ENCODE data around the gene SSTR3. TPM values are rescaled to one million over a fixed set of nuclear protein-coding genes. Genes with fewer than 3 reads are reported as not detected.

The SSTR3 gene
- total and polyA plus RNA-seq, 9 donors = 1.6 to 9.2 (median 4.9) TPM

DNA sequence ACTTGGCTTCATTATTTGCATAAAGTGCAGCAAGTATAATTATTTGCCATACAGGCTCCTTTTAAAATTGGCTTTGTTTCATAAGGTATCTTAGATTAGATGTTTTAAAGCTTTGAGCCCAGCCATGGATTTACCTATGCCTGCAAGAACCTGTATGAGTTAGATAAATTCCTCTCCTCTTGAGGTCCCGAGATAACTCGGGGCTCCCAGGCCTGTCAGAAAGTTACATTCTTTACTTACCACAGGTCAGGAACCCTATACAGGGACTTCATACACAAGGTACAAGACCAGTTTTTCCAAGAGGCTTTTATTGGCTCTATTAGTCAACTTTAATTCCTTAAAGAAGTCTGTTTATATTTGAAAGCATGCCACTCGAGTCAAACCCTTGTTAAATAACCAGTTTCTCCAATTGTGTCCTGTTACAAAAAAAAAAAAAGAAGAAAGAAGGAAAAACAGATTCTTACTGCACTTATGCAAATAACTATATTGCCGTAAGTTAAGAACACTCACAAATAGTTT lies 22.0 kb downstream of the SSTR3 start:
- WGBS, 3 donors = 57 to 77% (median 58%) methylated on average over 4 of the region's 4 CpGs
- no peaks in the 10 kb centered on the region for H3K27me3 ChIP-seq
- intact Hi-C loops (cut with DNase I) = no loop called here
- H3K9me3 ChIP-seq = no peaks in the 10 kb centered on the region
- no peak for TF ChIP-seq EP300 (IDR thresholded peaks at IDR 0.05)
- TF ChIP-seq, protein P1, sequence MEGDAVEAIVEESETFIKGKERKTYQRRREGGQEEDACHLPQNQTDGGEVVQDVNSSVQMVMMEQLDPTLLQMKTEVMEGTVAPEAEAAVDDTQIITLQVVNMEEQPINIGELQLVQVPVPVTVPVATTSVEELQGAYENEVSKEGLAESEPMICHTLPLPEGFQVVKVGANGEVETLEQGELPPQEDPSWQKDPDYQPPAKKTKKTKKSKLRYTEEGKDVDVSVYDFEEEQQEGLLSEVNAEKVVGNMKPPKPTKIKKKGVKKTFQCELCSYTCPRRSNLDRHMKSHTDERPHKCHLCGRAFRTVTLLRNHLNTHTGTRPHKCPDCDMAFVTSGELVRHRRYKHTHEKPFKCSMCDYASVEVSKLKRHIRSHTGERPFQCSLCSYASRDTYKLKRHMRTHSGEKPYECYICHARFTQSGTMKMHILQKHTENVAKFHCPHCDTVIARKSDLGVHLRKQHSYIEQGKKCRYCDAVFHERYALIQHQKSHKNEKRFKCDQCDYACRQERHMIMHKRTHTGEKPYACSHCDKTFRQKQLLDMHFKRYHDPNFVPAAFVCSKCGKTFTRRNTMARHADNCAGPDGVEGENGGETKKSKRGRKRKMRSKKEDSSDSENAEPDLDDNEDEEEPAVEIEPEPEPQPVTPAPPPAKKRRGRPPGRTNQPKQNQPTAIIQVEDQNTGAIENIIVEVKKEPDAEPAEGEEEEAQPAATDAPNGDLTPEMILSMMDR (IDR thresholded peaks at IDR 0.05) = no peak
- no peak for TF ChIP-seq POLR2A (IDR thresholded peaks at IDR 0.05)
- no peak for DNase-seq
- no peak overlapping the region for H3K4me3 ChIP-seq
- no peaks in the 10 kb centered on the region for H3K36me3 ChIP-seq
- H3K27ac ChIP-seq = no peak overlapping the region
- peaks cover 13% of the 10 kb centered on the region for H3K4me1 ChIP-seq (ENCODE audit: insufficient read depth)

DNA sequence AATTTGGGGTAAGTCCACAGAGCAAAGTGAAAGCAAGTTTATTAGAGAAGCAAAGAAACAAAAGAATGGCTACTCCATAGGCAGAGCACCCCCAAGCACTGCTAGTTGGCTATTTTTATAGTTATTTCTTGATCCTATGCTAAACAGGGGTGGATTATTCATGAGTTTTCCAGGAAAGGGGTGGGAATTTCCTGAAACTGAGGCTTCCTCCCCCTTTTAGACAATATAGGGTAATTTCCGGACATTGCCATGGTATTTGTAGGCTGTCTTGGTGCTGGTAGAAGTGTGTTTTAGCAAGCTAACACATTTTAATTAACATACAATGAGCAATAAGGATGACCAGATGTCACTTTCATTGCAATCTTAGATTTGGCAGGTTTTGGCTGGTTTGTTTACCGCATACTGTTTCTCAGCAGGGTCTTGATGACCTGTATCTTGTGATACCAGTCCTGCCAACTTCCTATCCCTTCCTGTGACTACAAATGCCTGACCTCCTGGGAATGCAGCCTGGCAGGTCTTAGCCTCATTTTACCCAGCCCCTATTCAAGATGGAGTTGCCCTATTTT lies 23.3 kb downstream of the SSTR3 start:
- H3K4me3 ChIP-seq = no peak overlapping the region
- intact Hi-C loops (cut with DNase I) = no loop called here
- WGBS, 3 donors = 22 to 39% (median 27%) methylated on average over 2 of the region's 2 CpGs
- peaks cover 13% of the 10 kb centered on the region for H3K4me1 ChIP-seq (ENCODE audit: insufficient read depth)
- no peak for DNase-seq
- H3K27ac ChIP-seq = peak overlapping the region in 1 of 2 donors; percentile 72
- H3K9me3 ChIP-seq = no peaks in the 10 kb centered on the region
- H3K27me3 ChIP-seq = no peaks in the 10 kb centered on the region
- no peaks in the 10 kb centered on the region for H3K36me3 ChIP-seq
- peak; percentile 47 for TF ChIP-seq EP300 (IDR thresholded peaks at IDR 0.05)
- TF ChIP-seq, protein P1 (IDR thresholded peaks at IDR 0.05) = no peak

DNA sequence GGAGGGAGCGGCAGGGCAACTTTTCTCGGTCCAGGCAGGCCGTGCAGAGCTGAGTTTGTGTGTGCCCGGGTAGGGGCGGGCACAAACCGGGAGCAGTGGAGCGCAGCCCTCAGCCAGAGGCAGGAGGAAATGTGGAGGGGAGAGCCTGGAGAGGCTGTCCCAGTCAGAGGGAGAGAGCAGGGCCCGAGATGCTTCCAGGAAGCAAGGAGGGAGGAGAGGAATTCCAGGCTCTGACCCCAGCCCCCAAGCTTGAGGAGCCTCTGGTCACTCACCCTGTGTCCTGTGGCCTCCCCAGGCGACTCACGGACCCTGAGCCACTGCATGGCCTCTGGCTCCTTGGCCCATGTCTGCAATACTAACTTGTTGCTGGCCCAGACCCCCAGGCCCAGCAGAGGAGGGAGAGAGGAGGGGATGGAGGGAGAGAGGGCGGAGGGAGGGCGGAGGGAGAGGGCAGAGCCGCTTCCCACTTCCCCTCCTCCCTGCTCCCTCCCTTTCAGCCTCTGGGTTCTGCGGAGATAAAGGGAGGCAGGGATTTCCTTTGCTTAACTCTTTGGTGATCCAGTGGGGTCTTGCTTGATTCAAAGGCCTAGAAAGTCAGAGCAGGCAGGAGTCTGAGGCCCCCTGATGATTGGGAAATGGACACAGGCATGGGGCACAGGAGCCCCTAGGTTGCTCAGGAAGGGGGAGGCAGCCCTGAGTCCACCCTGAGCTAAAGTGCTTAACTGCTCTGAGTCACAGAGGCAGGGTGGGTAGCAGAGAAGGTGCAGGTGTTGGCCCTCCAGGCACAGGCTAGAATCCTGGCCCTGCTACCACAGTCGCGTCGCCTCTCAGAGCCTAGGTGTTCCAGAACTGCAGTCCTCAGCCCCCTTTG lies 24.2 kb downstream of the SSTR3 start, which contains the start of gene C1QTNF6:
TSS of gene C1QTNF6 (minus strand) at position 357 of the 871 bp plus-strand sequence. CDS start at position 323, 34 bp downstream.
- H3K4me1 ChIP-seq (ENCODE audit: insufficient read depth) = peaks cover 11% of the 10 kb centered on the region
- 7 to 11% (median 8%) methylated on average over 17 of the region's 17 CpGs for WGBS, 3 donors
- H3K36me3 ChIP-seq = no peaks in the 10 kb centered on the region
- TF ChIP-seq POLR2A (IDR thresholded peaks at IDR 0.05) (no peak), EP300 (IDR thresholded peaks at IDR 0.05) (no peak)
- TF ChIP-seq, protein P1 (IDR thresholded peaks at IDR 0.05) = no peak
- H3K27me3 ChIP-seq = no peaks in the 10 kb centered on the region
- intact Hi-C loops (cut with DNase I) = no loop called here
- peak within 1 kb of the TSS; percentile 72 to 76 for H3K27ac ChIP-seq
- H3K4me3 ChIP-seq = peak within 1 kb of the TSS; percentile 37
- no peaks in the 10 kb centered on the region for H3K9me3 ChIP-seq
- DNase-seq = peak; percentile 53 to 72 (median 61)

DNA sequence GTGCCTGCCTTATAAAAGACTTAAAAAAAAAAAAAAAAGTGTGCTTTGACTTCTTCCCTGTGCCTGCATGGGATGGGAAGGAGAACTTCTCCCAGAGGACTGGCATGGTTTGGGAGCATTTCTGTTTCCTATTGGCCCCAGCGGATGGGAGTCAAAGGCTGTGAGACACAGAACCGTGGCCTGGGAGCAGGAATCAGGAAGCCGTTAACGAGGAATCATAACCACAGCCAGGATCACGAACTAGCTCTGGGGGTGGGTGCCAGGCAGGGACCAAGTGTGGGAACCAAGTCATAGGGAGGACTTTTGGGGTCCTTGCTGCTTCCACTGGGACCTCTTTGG lies 24.8 kb downstream of the SSTR3 start:
- TF ChIP-seq EP300 (IDR thresholded peaks at IDR 0.05) (no peak), POLR2A (IDR thresholded peaks at IDR 0.05) (no peak)
- TF ChIP-seq, protein P1 (IDR thresholded peaks at IDR 0.05) = no peak
- DNase-seq = no peak
- WGBS, 3 donors = 0 to 1% (median 1%) methylated on average over 5 of the region's 5 CpGs
- intact Hi-C loops (cut with DNase I) = no loop called here
- Histone ChIP-seq H3K4me3 (peak overlapping the region; percentile 37), H3K27ac (peak overlapping the region; percentile 72 to 76), H3K4me1 (ENCODE audit: insufficient read depth) (peaks cover 11% of the 10 kb centered on the region), H3K36me3 (no peaks in the 10 kb centered on the region), H3K9me3 (no peaks in the 10 kb centered on the region), H3K27me3 (no peaks in the 10 kb centered on the region)

Measured in ovary (tissue), 9 donors.